Measurements from ENCODE around the gene FAM161B.
"Not testable (repeated sequence)": the region's sequence is repeated elsewhere in the genome, so short reads cannot be mapped to it uniquely, and the experiment has no call there.

FAM161B gene

DNA sequence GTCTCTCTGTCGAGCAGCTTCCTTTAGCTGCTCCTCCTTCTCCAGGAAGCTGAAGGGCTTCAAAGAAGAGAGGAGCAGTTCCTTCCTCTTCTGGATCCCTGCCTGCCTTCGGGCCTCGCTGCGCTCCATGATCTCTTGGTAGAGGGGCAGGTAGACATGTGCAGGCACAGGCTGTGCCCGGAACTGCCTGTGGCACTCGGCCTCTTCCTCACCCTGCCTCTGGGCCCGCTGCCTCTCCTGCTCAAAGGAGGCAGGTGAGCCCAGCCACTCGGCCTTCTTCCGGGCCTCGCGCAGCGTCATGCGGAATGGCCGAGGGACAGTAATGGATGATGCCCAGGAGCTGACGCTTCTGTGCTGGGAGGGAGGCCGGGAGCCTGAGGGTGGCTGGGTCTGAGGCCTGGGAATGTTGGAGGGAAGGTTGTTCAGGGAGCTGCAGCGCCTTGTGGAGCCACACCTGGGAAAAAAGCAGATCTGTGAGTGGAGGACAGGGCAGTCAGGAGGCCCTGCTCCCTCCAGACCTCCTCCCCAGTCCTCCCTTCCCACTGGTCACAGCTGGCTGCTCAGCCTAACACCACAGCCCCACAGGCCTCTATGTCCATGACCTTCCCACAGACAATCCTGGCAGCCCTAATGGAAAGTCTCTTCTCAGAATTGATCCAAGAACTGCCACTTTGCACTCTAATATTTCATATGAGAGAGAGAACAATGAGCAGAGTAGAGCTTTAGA lies 5.3 kb downstream of the FAM161B start:
- no peak for DNase-seq (ENCODE audit: low read depth)

DNA sequence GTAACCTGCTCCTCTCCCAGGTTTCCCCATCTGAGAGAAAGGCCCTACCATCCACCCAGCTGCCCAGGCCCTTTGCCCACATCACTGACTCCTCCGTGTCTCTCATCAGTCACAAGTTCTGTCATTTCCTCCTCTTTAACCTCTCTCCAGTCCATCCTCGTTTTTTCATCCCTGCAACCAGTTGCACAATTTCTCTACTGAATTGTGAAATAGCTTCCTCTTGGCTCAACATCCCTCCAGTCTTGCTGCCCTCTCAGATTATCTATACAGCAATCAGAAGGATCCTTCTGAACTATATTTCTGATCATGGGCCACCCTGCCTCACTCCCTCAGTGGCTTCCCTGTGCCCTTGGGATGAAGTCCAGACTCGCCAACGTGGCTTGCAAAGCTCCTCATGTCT lies 6.8 kb downstream of the FAM161B start:
- no peak for DNase-seq (ENCODE audit: low read depth)

DNA sequence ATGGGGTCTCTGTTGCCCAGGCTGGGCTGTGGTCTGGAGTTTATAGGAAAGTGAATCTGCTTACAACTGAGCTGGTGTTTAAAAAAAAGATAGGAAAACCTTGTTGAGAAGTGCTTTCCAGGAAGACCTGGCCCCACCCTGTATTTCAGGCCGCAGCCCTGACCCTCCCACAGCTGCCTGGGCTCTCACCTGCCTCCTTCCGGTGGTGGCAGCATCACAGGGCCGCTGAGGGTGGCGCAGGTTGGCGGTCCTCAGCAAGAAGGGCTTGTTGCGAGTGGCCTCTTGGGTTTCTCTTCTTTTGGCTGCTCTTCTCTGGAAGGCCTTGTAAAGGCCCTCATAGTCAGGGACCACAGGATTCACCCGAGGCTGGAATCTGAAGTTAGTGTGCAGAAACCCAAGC lies 7.7 kb downstream of the FAM161B start:
- no peak for DNase-seq (ENCODE audit: low read depth)

- DNase-seq (ENCODE audit: low read depth): no peak
Observed at GRCh38 chr14:73937012-73937411, 12.9 kb downstream of the FAM161B start.

GRCh38 chr14:73936548-73936947 lies 13.3 kb downstream of the FAM161B start:
- no peak for DNase-seq (ENCODE audit: low read depth)

- DNase-seq (ENCODE audit: low read depth): no peak
Observed at GRCh38 chr14:73935666-73936065, 14.2 kb downstream of the FAM161B start.

DNA sequence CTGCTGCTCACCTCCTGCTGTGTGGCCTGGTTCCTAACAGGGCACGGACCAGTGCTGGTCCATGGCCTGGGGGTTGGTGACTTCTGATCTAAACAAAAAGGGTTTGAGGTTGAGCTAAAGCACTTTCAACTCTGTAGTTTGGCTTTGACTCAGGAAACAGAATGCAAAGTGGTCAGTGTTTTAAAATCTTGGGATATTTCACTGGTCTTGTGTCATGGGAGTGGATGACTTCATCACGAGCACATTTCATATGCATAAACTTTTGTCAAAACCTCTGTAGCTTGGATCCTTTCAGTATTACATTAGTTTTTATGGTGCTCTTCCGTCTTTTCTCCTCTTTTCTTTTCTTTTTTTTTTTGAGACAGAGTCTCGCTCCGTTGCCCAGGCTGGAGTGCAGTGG lies 25.6 kb downstream of the FAM161B start:
- no peak for DNase-seq (ENCODE audit: low read depth)

- DNase-seq (ENCODE audit: low read depth): not testable (repeated sequence)
Observed at GRCh38 chr14:73919457-73919856, 30.4 kb downstream of the FAM161B start.

DNA sequence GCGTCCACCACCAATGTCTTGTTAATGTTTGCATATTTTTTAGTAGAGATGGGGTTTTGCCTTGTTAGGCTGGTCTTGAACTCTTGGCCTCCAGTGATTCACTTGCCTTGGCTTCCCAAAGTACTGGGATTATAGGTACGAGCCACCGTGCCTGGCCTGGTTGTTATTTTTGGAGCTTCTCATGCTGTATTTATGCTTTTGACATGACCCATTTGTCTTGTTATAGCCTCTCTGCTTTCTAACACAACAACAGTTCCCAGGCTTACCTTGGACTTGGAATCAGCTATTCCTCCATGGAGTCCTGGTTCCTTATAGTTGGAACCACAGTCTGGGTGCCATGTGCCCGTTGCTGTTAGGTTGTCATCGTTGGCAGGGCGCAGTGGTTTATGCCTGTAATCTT lies 33.6 kb downstream of the FAM161B start:
- no peak for DNase-seq (ENCODE audit: low read depth)

- no peak for DNase-seq (ENCODE audit: low read depth)
Observed at GRCh38 chr14:73913256-73913655, 36.6 kb downstream of the FAM161B start.

- no peak for DNase-seq (ENCODE audit: low read depth)
Observed at GRCh38 chr14:73909681-73910080, 40.2 kb downstream of the FAM161B start.

- no peak for DNase-seq (ENCODE audit: low read depth)
Observed at GRCh38 chr14:73903028-73903427, 46.9 kb downstream of the FAM161B start.

GRCh38 chr14:73896521-73896920 lies 53.4 kb downstream of the FAM161B start:
- DNase-seq (ENCODE audit: low read depth): no peak

GRCh38 chr14:73895939-73896338 lies 54.0 kb downstream of the FAM161B start:
- no peak for DNase-seq (ENCODE audit: low read depth)

DNA sequence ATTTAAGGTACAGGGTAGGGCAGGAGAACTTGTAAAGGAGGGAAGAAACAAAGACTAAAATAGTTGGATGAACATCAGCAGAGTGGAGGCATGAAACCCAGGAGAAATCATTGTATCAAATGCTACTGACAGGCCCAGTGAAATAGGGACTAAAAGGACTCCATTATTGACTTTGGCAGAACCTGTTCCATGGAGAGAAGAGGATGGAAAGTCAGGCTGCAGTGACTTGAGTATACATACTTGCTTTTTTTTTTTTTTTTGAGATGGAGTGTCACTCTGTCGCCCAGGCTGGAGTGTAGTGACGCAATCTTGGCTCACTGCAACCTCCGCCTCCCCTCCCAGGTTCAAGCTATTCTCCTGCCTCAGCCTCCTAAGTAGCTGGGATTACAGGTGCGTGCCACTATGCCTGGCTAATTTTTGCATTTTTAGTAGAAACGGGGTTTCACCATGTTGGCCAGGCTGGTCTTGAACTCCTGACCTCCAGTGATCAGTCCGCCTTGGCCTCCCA lies 55.7 kb downstream of the FAM161B start:
- DNase-seq (ENCODE audit: low read depth): not testable (repeated sequence)

DNA sequence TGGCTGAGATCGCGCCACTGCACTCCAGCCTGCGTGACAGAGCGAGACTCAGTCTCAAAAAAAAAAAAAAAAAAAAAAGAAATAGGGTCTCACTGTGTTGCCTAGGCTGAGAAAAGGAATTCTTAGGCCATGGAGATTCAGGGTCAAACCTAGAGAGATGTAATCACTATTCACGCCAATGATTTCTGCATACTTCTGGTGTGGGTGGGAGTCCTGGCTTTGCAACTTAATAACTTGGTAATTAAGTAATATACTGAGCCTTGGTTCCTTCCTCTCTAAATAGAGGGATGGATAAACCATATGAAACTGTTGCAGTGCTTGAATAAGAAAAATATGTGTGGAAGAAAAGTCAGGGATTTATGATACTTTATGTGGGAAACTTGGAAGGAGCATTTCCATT lies 60.5 kb downstream of the FAM161B start:
- DNase-seq (ENCODE audit: low read depth): no peak

DNA sequence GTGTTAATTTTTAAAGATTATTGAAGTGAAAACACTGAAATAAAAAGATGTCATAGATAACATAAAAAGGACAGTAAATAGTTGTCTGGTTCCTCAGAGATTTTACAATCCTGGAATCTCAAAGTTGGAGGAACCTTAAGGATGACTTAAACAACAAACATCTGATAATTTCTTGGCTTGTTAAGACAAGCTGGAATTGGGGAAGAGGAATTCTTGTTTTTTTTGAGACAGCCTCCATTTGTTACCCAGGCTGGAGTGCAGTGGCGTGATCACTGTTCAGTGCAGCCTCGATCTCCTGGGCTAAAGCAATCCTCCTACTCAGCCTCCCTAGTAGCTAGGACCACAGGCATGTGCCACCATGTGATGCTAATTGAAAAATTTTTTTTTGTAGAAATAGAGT lies 60.9 kb downstream of the FAM161B start:
- no peak for DNase-seq (ENCODE audit: low read depth)

- no peak for DNase-seq (ENCODE audit: low read depth)
Observed at GRCh38 chr14:73888460-73888725, 61.5 kb downstream of the FAM161B start.

GRCh38 chr14:73887694-73888459 lies 62.0 kb downstream of the FAM161B start:
- no peak for DNase-seq (ENCODE audit: low read depth)

GRCh38 chr14:73887318-73887616 lies 62.6 kb downstream of the FAM161B start:
- DNase-seq (ENCODE audit: low read depth): no peak

DNA sequence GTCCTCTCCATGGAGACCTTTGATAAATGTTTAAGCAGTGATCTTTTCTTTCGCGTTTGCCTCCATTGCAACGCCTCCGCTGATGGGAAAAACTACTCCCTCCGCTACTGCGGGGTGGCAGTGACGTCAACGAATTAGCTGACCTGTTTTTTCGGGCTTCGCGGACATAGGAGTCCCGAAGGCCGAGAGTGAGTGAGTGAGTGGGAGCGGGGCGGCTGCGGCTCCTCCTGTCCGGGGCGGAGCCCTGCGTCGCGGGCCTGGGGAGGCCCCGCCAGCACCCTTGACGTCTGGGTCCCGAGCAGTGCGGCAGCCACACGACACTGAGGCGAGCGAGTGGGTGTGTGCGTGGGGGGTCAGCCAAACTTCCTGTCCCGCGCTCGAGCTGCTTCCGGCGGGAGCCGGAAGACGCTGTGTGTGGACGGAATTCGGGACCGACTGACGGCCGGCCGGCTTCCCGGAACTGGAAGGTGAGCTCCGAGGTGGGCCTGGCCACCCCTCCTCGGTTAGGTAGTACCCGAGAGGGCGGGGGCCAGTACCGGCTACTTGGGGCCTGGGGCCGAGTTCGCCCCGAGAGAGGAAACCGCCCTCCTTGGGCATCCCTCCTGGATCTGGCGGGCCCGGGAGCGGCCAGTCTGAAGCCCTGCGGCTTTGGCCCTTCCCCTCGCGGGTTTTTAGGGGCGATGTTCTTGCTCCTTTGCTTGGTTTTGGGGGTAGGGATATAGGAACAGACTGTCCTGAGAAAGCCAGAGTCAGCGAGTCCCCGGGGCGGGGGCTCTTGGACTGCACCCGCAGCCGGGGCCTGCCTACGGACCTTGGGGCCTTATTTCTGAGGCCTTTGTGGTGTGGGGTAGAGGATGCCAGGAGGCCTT lies 63.2 kb downstream of the FAM161B start, which contains the start of gene ZNF410:
Gene ZNF410 (plus strand): TSS at position 411 of the 869 bp plus-strand sequence. CDS start 5,317 bp downstream, outside the sequence.
- DNase-seq (ENCODE audit: low read depth): peak; percentile 71

- no peak for DNase-seq (ENCODE audit: low read depth)
Observed at GRCh38 chr14:73884438-73885190, 65.3 kb downstream of the FAM161B start.

Data from activated T-cell treated with anti-CD3 and anti-CD28 coated beads for 1 hour (primary cell).